NB4 (cell line): Measurements from ENCODE around the gene NPPA.

ENCODE experiments used
- DNase-seq: peaks from one replicate; pipeline ENCODE4 v3.0.0; 2010; ENCODE audit warnings: low read depth
- H3K4me3 ChIP-seq: one replicate; pipeline ENCODE4 v1.5.1; 2011; ENCODE audit warnings: mild to moderate bottlenecking, low read depth, low read length, moderate library complexity
- MYC ChIP-seq: IDR thresholded peaks from 2 replicates; pipeline ENCODE4 v1.6.1; 2011; ENCODE audit warnings: low read depth, low read length
- POLR2A ChIP-seq: IDR thresholded peaks from 2 replicates; pipeline ENCODE4 v1.6.1; 2011; ENCODE audit warnings: mild to moderate bottlenecking; ENCODE audit not compliant: insufficient read length; ENCODE audit errors: extremely low read depth
- TF ChIP-seq, protein P1 (sequence below): IDR thresholded peaks from 2 replicates; pipeline ENCODE4 v1.6.1; 2011; ENCODE audit warnings: low read depth, low read length
- TF ChIP-seq, protein P2 (sequence below): IDR thresholded peaks from one replicate; pipeline ENCODE4 v1.5.1; 2012; ENCODE audit warnings: low read depth, low read length

The NPPA gene

DNA sequence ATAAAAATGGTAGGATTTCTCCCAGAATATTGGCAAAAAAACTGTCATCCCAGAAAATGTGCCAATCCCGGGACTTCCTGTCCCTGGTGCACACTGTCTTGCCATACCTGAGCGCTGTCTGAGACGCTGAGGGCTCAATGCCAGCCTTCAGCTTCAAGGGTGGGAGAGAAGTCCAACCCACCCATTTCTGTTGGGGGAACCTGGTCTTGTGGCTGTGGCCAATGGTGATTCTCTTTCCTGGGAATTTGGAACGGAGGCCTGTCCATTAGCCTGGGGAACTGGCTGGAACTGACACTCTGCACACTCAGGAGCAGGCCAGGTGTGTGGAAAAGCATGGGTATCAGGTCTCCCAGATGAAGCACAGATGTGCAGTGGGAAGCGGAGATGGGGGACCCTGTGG, 48.5 kb downstream of the NPPA start:
- TF ChIP-seq POLR2A (no peak), MYC (no peak)
- TF ChIP-seq, protein P1, sequence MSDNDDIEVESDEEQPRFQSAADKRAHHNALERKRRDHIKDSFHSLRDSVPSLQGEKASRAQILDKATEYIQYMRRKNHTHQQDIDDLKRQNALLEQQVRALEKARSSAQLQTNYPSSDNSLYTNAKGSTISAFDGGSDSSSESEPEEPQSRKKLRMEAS: no peak
- TF ChIP-seq, protein P2, sequence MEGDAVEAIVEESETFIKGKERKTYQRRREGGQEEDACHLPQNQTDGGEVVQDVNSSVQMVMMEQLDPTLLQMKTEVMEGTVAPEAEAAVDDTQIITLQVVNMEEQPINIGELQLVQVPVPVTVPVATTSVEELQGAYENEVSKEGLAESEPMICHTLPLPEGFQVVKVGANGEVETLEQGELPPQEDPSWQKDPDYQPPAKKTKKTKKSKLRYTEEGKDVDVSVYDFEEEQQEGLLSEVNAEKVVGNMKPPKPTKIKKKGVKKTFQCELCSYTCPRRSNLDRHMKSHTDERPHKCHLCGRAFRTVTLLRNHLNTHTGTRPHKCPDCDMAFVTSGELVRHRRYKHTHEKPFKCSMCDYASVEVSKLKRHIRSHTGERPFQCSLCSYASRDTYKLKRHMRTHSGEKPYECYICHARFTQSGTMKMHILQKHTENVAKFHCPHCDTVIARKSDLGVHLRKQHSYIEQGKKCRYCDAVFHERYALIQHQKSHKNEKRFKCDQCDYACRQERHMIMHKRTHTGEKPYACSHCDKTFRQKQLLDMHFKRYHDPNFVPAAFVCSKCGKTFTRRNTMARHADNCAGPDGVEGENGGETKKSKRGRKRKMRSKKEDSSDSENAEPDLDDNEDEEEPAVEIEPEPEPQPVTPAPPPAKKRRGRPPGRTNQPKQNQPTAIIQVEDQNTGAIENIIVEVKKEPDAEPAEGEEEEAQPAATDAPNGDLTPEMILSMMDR: no peak
- no peak for DNase-seq
- H3K4me3 ChIP-seq: no peak overlapping the region

DNA sequence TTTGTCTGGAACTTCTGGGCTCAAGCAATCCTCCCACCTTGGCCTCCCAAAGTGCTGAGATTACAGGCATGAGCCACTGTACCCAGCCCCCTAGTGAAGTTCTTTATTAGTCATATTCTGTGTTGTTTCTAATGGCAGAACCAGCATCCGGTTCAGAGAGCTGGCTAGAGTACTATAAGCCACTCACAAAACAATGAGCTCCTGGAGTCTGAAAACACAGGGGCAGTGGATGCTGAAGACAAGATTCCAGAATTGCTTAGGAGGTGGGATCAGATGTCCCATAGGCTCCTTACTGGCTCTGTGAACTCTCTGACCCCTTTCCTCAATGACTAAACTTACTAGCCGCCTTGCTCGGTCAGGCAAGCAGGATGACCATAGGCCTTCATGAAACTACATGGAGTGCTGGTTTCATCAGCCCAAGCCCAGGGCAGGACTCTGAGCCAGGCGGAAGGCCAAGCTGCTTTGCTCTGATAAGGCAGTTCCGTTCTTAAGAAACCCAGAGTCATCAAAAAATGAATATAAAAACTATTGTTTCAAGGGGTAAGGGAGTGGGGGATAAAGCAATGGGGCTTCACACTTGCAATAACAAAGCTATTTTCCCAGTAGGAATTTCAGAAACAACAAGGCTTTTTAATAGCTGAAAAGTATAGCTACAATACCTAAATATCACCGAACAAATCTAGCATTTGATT, 49.9 kb downstream of the NPPA start:
- TF ChIP-seq, protein P2: no peak
- no peak for TF ChIP-seq POLR2A
- no peak for TF ChIP-seq MYC
- TF ChIP-seq, protein P1: no peak
- DNase-seq: no peak
- no peak overlapping the region for H3K4me3 ChIP-seq

DNA sequence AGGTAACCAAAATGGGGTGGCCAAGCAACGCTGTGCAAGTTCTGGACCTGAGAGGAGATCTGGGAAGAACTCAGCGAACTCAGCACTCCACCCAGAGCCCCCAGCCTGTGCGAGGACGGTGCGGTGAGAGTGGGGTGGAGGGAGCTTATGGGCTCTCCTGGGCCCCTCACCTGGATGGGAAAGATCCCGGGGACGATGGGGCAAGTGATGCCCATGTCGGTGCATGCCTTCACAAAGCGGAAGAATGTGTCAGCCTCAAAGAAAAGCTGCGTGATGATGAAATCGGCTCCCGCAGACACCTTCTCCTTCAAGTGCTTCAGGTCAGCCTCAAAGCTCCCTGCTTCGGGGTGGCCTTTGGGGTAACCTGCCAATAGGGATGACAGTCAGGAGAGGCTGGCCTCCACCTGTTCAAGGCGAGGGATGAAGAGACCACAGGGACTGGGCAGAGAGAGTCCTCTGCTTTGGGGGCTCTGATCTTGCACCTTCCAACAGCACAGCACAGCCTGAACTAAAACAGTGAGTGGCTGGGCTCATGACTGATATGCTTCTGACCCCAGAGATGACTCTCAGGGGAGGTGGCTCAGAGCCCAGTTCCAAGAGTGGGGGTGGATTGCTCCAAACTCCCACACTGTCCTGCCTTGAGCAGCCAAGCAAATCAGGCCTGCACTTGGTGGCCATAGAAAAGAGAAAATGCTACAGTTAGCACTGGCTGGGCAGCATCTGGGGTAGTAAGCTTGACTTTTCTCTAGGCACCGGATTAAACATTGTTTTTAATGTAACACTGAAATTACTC, 51.4 kb downstream of the NPPA start:
- TF ChIP-seq, protein P1: no peak
- no peak for TF ChIP-seq MYC
- TF ChIP-seq, protein P2: no peak
- no peak for TF ChIP-seq POLR2A
- no peak for DNase-seq

More for the DNA sequence above, 51.4 kb downstream of the NPPA start:
- no peak overlapping the region for H3K4me3 ChIP-seq
